SK-N-SH treated with all-trans-retinoic acid at 6 μM for 48 hours (cell line): ENCODE data around the gene UBXN10.

Source experiments
- ARNTL ChIP-seq: fragments of 450-650 bp; formaldehyde crosslinking; IDR thresholded peaks from 2 replicates; pipeline ENCODE4 v1.5.0; 2020; ENCODE audit warnings: low read depth, mild to moderate bottlenecking, moderate library complexity, borderline replicate concordance
- CREB5 ChIP-seq: fragments of 250-450 bp; sonication (Bioruptor Pico); IDR thresholded peaks from 2 replicates; pipeline ENCODE4 v1.5.1; 2020; ENCODE audit warnings: low read depth, mild to moderate bottlenecking, moderate library complexity
- GLIS3 ChIP-seq: fragments of 250-450 bp; sonication (Bioruptor Pico); IDR thresholded peaks from 2 replicates; pipeline ENCODE4 v1.5.0; 2020; ENCODE audit warnings: mild to moderate bottlenecking, moderate library complexity
- PATZ1 ChIP-seq: fragments of 250-450 bp; sonication (Bioruptor Pico); IDR thresholded peaks from 2 replicates; pipeline ENCODE4 v1.8.0; 2020; ENCODE audit warnings: mild to moderate bottlenecking, moderate library complexity, borderline replicate concordance
- POU6F1 ChIP-seq: fragments of 250-450 bp; sonication (Bioruptor Pico); IDR thresholded peaks from 2 replicates; pipeline ENCODE4 v1.8.0; 2021; ENCODE audit warnings: low read depth, mild to moderate bottlenecking, moderate library complexity, borderline replicate concordance
- RARB ChIP-seq: fragments of 250-450 bp; sonication (Bioruptor Pico); IDR thresholded peaks from 2 replicates; pipeline ENCODE4 v1.8.0; 2021; ENCODE audit warnings: mild to moderate bottlenecking, moderate library complexity
- ZFP30 ChIP-seq: fragments of 450-650 bp; formaldehyde crosslinking; IDR thresholded peaks from 2 replicates; pipeline ENCODE4 v1.5.0; 2022; ENCODE audit warnings: mild to moderate bottlenecking, moderate library complexity

- TF ChIP-seq ZFP30 (CRISPR knock-in tag) (no peak), GLIS3 (no peak), PATZ1 (CRISPR knock-in tag) (no peak), RARB (CRISPR knock-in tag) (no peak), CREB5 (CRISPR knock-in tag) (no peak), ARNTL (no peak), POU6F1 (CRISPR knock-in tag) (no peak)
These were observed 37.2 kb downstream of the UBXN10 start for GRCh38 chr1:20223106-20223505.
